ENCODE results near the gene S100A8.

DNA sequence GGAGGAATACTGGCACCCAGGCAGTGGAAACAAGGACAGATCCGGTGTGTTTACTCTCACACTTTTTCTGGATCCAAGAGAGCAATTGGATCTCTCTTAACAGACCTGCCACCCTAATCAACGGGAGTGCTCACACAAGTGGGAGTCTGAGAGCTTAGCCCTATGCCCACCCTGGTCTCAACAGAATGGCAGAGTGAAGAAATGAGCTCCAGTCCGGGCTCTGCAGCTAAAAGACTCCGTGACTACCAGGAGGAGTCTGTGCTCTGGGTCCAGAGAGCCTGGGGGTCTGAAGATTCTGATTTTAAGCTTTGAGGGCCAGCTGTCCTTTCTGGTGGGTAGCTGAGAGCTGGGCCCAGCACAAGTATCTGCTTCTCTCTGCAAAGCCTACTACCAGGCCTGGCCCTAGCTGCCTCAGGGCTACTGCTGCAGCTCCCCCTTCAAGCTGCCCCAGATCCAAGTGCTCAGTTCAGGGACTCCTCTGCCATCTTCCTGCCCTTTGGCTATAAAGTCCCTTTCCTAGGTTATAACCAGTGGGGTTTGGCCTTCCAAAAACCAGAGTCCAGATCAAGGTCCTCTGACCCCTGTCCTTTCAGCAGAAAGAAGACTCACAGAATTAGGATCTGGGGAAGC lies 29.3 kb downstream of the S100A8 start:
- TF ChIP-seq, protein P1, sequence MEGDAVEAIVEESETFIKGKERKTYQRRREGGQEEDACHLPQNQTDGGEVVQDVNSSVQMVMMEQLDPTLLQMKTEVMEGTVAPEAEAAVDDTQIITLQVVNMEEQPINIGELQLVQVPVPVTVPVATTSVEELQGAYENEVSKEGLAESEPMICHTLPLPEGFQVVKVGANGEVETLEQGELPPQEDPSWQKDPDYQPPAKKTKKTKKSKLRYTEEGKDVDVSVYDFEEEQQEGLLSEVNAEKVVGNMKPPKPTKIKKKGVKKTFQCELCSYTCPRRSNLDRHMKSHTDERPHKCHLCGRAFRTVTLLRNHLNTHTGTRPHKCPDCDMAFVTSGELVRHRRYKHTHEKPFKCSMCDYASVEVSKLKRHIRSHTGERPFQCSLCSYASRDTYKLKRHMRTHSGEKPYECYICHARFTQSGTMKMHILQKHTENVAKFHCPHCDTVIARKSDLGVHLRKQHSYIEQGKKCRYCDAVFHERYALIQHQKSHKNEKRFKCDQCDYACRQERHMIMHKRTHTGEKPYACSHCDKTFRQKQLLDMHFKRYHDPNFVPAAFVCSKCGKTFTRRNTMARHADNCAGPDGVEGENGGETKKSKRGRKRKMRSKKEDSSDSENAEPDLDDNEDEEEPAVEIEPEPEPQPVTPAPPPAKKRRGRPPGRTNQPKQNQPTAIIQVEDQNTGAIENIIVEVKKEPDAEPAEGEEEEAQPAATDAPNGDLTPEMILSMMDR (IDR thresholded peaks at IDR 0.05), result no peak
- TF ChIP-seq POLR2A (IDR thresholded peaks at IDR 0.05), result no peak
- TF ChIP-seq POLR2AphosphoS5 (IDR thresholded peaks at IDR 0.05), result no peak

Data from suprapubic skin (tissue), 4 donors.